WTC11 (cell line): ENCODE measurements around the gene RPS3. TPM values are rescaled to one million over a fixed set of nuclear protein-coding genes. Genes with fewer than 3 reads are reported as not detected.

Source experiments
- ATAC-seq: fragments of 200-7000 bp; cut with Tn5 transposase; 2 replicates; pipeline ENCODE4 v1.10.0; 2021; ENCODE audit warnings: mild to moderate bottlenecking, moderate library complexity
- CTCF ChIA-PET: fragments of 300-600 bp; sonication (Branson Sonifier 250); formaldehyde crosslinking; loops from one replicate; lab custom pipeline; 2021; ENCODE audit warnings: antibody characterized with exemption; lab: Charles Lee
- POLR2A ChIA-PET: fragments of 350-600 bp; sonication (Branson Sonifier 250); formaldehyde crosslinking; loops from one replicate; lab custom pipeline; 2021; ENCODE audit warnings: antibody characterized with exemption; lab: Charles Lee
- DNase-seq: peaks from one replicate; pipeline ENCODE4 v3.0.0; 2021; ENCODE audit warnings: low spot score
- H3K27ac Mint-ChIP-seq: 2 replicates; pipeline ENCODE4 v1.8.0; 2021; ENCODE audit warnings: mixed read lengths
- H3K27me3 Mint-ChIP-seq: 2 replicates; pipeline ENCODE4 v1.8.0; 2021; ENCODE audit warnings: low read depth, mild to moderate bottlenecking, moderate library complexity, mixed read lengths
- H3K36me3 Mint-ChIP-seq: 2 replicates; pipeline ENCODE4 v1.8.0; 2021; ENCODE audit warnings: mixed read lengths
- H3K4me1 Mint-ChIP-seq: 2 replicates; pipeline ENCODE4 v1.8.0; 2022; ENCODE audit warnings: mixed read lengths
- H3K4me3 Mint-ChIP-seq: 2 replicates; pipeline ENCODE4 v1.8.0; 2021; ENCODE audit warnings: mild to moderate bottlenecking, moderate library complexity, mixed read lengths
- H3K9me3 Mint-ChIP-seq: 2 replicates; pipeline ENCODE4 v1.8.0; 2021; ENCODE audit warnings: mixed read lengths
- FOXP1 ChIP-seq: sonication (generic); formaldehyde crosslinking; IDR thresholded peaks from 2 replicates; pipeline ENCODE4 v1.8.0; 2022; ENCODE audit warnings: missing genetic modification reagents, mild to moderate bottlenecking, moderate library complexity, borderline replicate concordance
- HMGXB4 ChIP-seq: sonication (generic); formaldehyde crosslinking; IDR thresholded peaks from 2 replicates; pipeline ENCODE4 v1.8.1; 2023; ENCODE audit warnings: mild to moderate bottlenecking, moderate library complexity, missing genetic modification reagents
- JAZF1 ChIP-seq: fragments of 250-450 bp; sonication (Bioruptor Pico); IDR thresholded peaks from 2 replicates; pipeline ENCODE4 v1.9.0; 2021; ENCODE audit warnings: moderate library complexity, mild to moderate bottlenecking, inconsistent platforms
- MAX ChIP-seq: sonication (generic); formaldehyde crosslinking; IDR thresholded peaks from 2 replicates; pipeline ENCODE4 v1.8.0; 2022; ENCODE audit warnings: mild to moderate bottlenecking, missing genetic modification reagents
- NFE2L1 ChIP-seq: sonication (generic); formaldehyde crosslinking; IDR thresholded peaks from 2 replicates; pipeline ENCODE4 v1.8.1; 2023; ENCODE audit warnings: missing genetic modification reagents
- SMAD4 ChIP-seq: sonication (generic); formaldehyde crosslinking; IDR thresholded peaks from 2 replicates; pipeline ENCODE4 v1.8.0; 2022; ENCODE audit warnings: mild to moderate bottlenecking, missing genetic modification reagents
- TEAD4 ChIP-seq: sonication (generic); formaldehyde crosslinking; IDR thresholded peaks from 2 replicates; pipeline ENCODE4 v1.8.0; 2022; ENCODE audit warnings: mild to moderate bottlenecking, missing genetic modification reagents
- ZNF423 ChIP-seq: fragments of 250-450 bp; sonication (Bioruptor Pico); IDR thresholded peaks from 2 replicates; pipeline ENCODE4 v2.1.2; 2022; ENCODE audit warnings: mild to moderate bottlenecking, moderate library complexity
- ZNF512 ChIP-seq: sonication (generic); formaldehyde crosslinking; IDR thresholded peaks from 2 replicates; pipeline ENCODE4 v1.8.1; 2022; ENCODE audit warnings: missing genetic modification reagents, borderline replicate concordance
- total RNA-seq: library from RNA; stranded (reverse); gene quantifications from 3 replicates; pipeline ENCODE4 v1.2.3, GENCODE V29; 2021
- TF ChIP-seq, protein P1 (sequence below): fragments of 200-600 bp; IDR thresholded peaks from 2 replicates; pipeline ENCODE4 v1.8.0; 2022; ENCODE audit warnings: antibody characterized with exemption
- TF ChIP-seq, protein P2 (sequence below): fragments of 250-450 bp; sonication (Bioruptor Pico); IDR thresholded peaks from 2 replicates; pipeline ENCODE4 v1.9.0; 2021; ENCODE audit warnings: mild to moderate bottlenecking, borderline replicate concordance

RPS3 gene
- total RNA-seq, 1 experiment from 2014 or later: 3,967 TPM

GRCh38 chr11:75450826-75451821 is 51.8 kb downstream of the RPS3 start (continued):
- TF ChIP-seq, protein P1, sequence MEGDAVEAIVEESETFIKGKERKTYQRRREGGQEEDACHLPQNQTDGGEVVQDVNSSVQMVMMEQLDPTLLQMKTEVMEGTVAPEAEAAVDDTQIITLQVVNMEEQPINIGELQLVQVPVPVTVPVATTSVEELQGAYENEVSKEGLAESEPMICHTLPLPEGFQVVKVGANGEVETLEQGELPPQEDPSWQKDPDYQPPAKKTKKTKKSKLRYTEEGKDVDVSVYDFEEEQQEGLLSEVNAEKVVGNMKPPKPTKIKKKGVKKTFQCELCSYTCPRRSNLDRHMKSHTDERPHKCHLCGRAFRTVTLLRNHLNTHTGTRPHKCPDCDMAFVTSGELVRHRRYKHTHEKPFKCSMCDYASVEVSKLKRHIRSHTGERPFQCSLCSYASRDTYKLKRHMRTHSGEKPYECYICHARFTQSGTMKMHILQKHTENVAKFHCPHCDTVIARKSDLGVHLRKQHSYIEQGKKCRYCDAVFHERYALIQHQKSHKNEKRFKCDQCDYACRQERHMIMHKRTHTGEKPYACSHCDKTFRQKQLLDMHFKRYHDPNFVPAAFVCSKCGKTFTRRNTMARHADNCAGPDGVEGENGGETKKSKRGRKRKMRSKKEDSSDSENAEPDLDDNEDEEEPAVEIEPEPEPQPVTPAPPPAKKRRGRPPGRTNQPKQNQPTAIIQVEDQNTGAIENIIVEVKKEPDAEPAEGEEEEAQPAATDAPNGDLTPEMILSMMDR: peak; percentile 94
- no peak for TF ChIP-seq TEAD4 (CRISPR knock-in tag)
- peak; percentile 44; the same call in 1 of the 2 replicates for TF ChIP-seq FOXP1 (CRISPR knock-in tag)
- no peak for TF ChIP-seq JAZF1 (CRISPR knock-in tag)
- peak; percentile 73; the same call in 1 of the 2 replicates for TF ChIP-seq HMGXB4 (CRISPR knock-in tag)
- peak; percentile 65 for TF ChIP-seq MAX

GRCh38 chr11:75453916-75454655 is 54.8 kb downstream of the RPS3 start:
- peaks cover 4% of the 10 kb centered on the region for H3K27me3 Mint-ChIP-seq
- H3K27ac Mint-ChIP-seq: no peak overlapping the region
- ChIA-PET CTCF (interaction anchor here (0.8 to 3.1 kb wide), 8 partner anchors 22 to 144 kb away, joined by 3 to 40 read pairs (median 4); partner anchors contain the start of gene GDPD5), POLR2A (interaction anchor here (0.6 kb wide), 1 partner anchor 87 kb away, joined by 4 read pairs; no protein-coding TSS in a partner anchor)
- no peak overlapping the region for H3K4me3 Mint-ChIP-seq
- H3K36me3 Mint-ChIP-seq: no peaks in the 10 kb centered on the region
- H3K4me1 Mint-ChIP-seq: no peaks in the 10 kb centered on the region
- DNase-seq: no peak
- no peaks in the 10 kb centered on the region for H3K9me3 Mint-ChIP-seq
- no peak for ATAC-seq
- no peak for TF ChIP-seq NFE2L1 (CRISPR knock-in tag)
- no peak for TF ChIP-seq SMAD4 (CRISPR knock-in tag)
- no peak for TF ChIP-seq ZNF512 (CRISPR knock-in tag)

DNA sequence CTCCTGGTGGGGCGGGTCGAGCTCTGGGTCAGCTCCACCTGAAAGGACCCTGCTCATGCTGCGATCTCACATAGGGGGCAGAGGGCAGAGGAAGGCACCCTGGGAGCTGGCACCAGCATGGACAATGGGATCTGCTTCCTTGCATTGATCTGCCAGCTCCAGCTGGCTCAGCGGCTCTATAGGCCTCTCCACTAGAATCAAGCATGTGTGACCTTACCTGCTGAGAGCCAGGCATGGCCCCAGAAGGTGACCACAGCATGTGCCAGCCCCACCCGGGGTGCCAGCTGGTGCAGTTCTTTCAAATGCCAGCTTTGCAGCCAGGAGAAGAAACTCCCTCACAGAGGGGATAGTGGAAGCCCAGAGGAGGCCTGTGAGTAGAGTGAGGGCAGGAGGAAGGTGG is 55.7 kb downstream of the RPS3 start:
- Mint-ChIP-seq H3K27ac (no peak overlapping the region), H3K4me1 (no peaks in the 10 kb centered on the region), H3K9me3 (no peaks in the 10 kb centered on the region), H3K36me3 (no peaks in the 10 kb centered on the region), H3K27me3 (peaks cover 4% of the 10 kb centered on the region), H3K4me3 (no peak overlapping the region)
- TF ChIP-seq, protein P2, sequence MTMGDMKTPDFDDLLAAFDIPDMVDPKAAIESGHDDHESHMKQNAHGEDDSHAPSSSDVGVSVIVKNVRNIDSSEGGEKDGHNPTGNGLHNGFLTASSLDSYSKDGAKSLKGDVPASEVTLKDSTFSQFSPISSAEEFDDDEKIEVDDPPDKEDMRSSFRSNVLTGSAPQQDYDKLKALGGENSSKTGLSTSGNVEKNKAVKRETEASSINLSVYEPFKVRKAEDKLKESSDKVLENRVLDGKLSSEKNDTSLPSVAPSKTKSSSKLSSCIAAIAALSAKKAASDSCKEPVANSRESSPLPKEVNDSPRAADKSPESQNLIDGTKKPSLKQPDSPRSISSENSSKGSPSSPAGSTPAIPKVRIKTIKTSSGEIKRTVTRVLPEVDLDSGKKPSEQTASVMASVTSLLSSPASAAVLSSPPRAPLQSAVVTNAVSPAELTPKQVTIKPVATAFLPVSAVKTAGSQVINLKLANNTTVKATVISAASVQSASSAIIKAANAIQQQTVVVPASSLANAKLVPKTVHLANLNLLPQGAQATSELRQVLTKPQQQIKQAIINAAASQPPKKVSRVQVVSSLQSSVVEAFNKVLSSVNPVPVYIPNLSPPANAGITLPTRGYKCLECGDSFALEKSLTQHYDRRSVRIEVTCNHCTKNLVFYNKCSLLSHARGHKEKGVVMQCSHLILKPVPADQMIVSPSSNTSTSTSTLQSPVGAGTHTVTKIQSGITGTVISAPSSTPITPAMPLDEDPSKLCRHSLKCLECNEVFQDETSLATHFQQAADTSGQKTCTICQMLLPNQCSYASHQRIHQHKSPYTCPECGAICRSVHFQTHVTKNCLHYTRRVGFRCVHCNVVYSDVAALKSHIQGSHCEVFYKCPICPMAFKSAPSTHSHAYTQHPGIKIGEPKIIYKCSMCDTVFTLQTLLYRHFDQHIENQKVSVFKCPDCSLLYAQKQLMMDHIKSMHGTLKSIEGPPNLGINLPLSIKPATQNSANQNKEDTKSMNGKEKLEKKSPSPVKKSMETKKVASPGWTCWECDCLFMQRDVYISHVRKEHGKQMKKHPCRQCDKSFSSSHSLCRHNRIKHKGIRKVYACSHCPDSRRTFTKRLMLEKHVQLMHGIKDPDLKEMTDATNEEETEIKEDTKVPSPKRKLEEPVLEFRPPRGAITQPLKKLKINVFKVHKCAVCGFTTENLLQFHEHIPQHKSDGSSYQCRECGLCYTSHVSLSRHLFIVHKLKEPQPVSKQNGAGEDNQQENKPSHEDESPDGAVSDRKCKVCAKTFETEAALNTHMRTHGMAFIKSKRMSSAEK: no peak
- TF ChIP-seq ZNF423 (CRISPR knock-in tag): peak; percentile 98
- no peak for TF ChIP-seq JAZF1 (CRISPR knock-in tag)
- DNase-seq (no peak), ATAC-seq (no peak)
- ChIA-PET CTCF (interaction anchor here (0.7 to 1.8 kb wide), 8 partner anchors 23 to 143 kb away, joined by 3 to 8 read pairs (median 4); partner anchors contain the start of gene GDPD5), POLR2A (no interaction called here)
